T47D (cell line): ENCODE measurements around the gene CDH20.
"Not testable (repeated sequence)": the region's sequence is repeated elsewhere in the genome, so short reads cannot be mapped to it uniquely, and the experiment has no call there.

ENCODE experiments used
- DNase-seq, 2 experiments: peaks; one replicate each; pipeline versions ENCODE4 v3.0.0 to v3.0.0-alpha.2; 2011 to 2012; ENCODE audit warnings: low read depth in 1 of 2, low spot score in 1 of 2
- JUND ChIP-seq: IDR thresholded peaks from 2 replicates; pipeline ENCODE4 v1.6.1; 2012; ENCODE audit warnings: low read depth
- in situ Hi-C: cut with HindIII; loops from 2 replicates; pipeline ENCODE4 v1.10.0; 2016; ENCODE audit warnings: low sequenced_read_pairs, low pct_unique_long_range_greater_than_20kb

The CDH20 gene

GRCh38 chr18:61362511-61362910, 29.3 kb downstream of the CDH20 start:
- no peak for DNase-seq

GRCh38 chr18:61364953-61365352, 31.7 kb downstream of the CDH20 start:
- in situ Hi-C loops = no loop called here
- no peak for DNase-seq
- no peak for TF ChIP-seq JUND

More at GRCh38 chr18:61362511-61362910, 29.3 kb downstream of the CDH20 start:
- in situ Hi-C loops = no loop called here
- no peak for TF ChIP-seq JUND

DNA sequence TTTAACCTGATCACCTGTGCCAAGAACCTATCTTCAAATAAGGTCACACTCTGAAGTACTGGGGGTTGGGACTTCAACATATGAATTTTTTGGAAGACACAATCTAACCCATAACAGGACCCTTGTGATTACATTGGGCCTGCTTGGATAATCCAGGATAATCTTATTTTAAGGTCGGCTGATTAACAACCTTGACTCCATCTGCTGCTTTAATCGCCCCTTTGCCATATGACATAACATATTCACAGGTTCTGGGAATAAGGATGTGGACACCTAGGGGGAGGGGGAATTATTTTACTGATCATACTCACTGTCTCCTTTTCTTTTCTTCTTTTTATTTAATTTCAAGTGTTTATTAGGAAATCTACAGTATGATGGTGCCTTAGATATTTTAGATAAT, 34.8 kb downstream of the CDH20 start:
- no peak for DNase-seq
- TF ChIP-seq JUND = no peak
- in situ Hi-C loops = no loop called here

- DNase-seq, in situ Hi-C loops: not testable (repeated sequence)
Measured at GRCh38 chr18:61369671-61370070, 36.4 kb downstream of the CDH20 start.

GRCh38 chr18:61371111-61371510, 37.9 kb downstream of the CDH20 start:
- no peak for TF ChIP-seq JUND
- no peak for DNase-seq
- in situ Hi-C loops = no loop called here

- in situ Hi-C loops = no loop called here
- TF ChIP-seq JUND = no peak
- DNase-seq = no peak
Measured at GRCh38 chr18:61379827-61380226, 46.6 kb downstream of the CDH20 start.

DNA sequence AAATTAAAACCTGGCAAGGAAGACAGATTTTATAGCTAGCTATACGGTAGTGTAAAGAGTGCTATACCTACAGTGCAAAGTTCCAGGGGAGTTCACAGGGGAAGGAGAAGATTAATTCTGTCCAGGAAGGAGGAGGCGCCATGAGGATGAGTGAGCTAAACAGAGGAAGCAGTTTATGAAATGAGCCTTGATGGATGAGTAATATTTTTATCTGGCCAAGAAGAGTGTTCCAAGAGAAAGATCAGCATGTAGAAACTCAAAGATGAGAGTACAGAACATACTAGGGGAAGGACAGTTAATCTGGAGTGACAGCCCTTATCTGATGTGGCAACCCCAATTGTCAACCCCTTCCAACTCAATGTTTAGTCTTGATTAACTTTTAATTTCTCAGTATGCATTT, 54.8 kb downstream of the CDH20 start:
- in situ Hi-C loops = no loop called here
- no peak for TF ChIP-seq JUND
- DNase-seq = no peak

GRCh38 chr18:61394983-61395382, 61.8 kb downstream of the CDH20 start:
- no peak for DNase-seq
- in situ Hi-C loops = no loop called here

GRCh38 chr18:61397222-61397621, 64.0 kb downstream of the CDH20 start:
- DNase-seq = no peak
- no peak for TF ChIP-seq JUND
- in situ Hi-C loops = no loop called here

More at GRCh38 chr18:61394983-61395382, 61.8 kb downstream of the CDH20 start:
- TF ChIP-seq JUND = no peak

- in situ Hi-C loops = no loop called here
- no peak for DNase-seq
- TF ChIP-seq JUND = no peak
Measured at GRCh38 chr18:61398961-61399705, 65.9 kb downstream of the CDH20 start.

DNA sequence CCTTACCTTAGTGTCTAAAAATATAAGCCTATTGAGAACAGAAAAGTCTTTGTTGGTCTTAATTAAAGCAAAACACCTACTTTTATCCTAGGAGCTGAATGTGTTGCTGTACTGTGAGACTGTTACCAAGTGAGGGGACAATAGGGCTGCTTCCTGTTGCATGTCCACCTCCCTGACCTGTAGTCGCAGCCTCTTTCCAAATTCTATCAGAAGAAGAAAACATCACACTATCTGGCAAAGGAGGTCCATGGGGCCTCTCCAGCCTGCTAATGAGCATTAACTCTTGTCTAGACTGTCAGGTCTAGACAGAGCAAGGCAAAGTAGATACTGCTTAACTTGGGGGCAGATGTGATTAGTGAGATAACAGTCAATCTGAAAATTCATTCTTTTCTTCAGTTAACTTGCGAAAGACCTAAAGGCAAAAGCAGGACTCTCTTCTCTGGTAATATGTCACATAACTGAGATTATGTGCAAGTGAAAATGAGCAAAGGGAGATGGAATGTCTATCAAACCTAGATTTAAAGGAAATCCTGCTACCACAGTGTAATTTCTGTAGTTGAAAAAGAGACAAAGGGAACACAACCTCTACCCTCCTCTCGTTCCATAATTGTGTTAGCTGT, 66.9 kb downstream of the CDH20 start:
- TF ChIP-seq JUND = no peak
- in situ Hi-C loops = no loop called here
- no peak for DNase-seq

DNA sequence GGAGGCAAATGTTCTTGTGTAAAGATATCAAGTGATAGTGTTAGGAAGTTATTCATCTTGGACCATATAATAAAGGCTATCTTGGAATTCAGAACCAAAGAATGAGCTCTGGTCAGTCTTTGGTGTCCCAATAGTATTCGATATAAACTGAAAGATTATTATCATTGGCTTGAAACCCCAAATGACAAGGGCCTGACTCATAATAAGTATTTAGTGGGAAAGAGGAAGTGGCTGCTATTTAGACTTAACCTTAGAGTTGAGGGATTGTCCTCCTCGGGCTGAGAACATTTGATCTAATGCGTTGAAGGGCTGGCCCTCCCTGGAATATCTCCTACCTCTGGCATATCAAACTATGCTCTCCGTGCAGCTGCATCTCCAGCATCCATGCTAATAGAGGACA, 67.5 kb downstream of the CDH20 start:
- TF ChIP-seq JUND = no peak
- in situ Hi-C loops = no loop called here
- DNase-seq = no peak

GRCh38 chr18:61402726-61403125, 69.5 kb downstream of the CDH20 start:
- no peak for DNase-seq
- TF ChIP-seq JUND = no peak
- in situ Hi-C loops = no loop called here
